ENCODE measurements around the gene GFPT2.

DNA sequence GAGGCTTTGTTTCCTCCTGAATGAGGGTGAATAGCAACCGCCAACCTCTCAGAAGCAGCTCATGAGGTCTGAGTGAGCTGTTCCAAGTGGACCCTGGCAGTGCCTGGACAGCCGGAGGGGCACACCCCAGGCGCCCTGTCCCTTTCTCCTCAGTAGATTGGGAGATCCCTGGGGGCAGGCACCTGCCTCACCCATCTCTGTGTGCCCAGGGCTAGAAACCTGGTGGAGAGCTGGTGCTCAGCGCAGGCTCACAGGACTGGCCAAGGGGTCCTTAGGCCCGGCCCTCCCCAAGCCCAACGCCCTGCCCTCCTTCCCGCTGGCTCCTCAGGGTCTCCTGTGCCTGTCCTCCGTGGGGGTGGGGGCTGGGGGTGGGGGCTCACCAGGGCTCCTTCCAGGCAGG, 46.3 kb downstream of the GFPT2 start:
- TF ChIP-seq POLR2AphosphoS5 (IDR thresholded peaks at IDR 0.05; ENCODE audit: insufficient read depth in 1 of 2, low read depth in 1 of 2): no peak
- TF ChIP-seq, protein P1, sequence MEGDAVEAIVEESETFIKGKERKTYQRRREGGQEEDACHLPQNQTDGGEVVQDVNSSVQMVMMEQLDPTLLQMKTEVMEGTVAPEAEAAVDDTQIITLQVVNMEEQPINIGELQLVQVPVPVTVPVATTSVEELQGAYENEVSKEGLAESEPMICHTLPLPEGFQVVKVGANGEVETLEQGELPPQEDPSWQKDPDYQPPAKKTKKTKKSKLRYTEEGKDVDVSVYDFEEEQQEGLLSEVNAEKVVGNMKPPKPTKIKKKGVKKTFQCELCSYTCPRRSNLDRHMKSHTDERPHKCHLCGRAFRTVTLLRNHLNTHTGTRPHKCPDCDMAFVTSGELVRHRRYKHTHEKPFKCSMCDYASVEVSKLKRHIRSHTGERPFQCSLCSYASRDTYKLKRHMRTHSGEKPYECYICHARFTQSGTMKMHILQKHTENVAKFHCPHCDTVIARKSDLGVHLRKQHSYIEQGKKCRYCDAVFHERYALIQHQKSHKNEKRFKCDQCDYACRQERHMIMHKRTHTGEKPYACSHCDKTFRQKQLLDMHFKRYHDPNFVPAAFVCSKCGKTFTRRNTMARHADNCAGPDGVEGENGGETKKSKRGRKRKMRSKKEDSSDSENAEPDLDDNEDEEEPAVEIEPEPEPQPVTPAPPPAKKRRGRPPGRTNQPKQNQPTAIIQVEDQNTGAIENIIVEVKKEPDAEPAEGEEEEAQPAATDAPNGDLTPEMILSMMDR (IDR thresholded peaks at IDR 0.05): no peak
- TF ChIP-seq POLR2A (IDR thresholded peaks at IDR 0.05): no peak
